ENCODE measurements around the gene CAMSAP1. TPM values are rescaled to one million over a fixed set of nuclear protein-coding genes. Genes with fewer than 3 reads are reported as not detected.

Gene CAMSAP1
- total RNA-seq, 1 experiment from 2014 or later: 22.6 TPM

DNA sequence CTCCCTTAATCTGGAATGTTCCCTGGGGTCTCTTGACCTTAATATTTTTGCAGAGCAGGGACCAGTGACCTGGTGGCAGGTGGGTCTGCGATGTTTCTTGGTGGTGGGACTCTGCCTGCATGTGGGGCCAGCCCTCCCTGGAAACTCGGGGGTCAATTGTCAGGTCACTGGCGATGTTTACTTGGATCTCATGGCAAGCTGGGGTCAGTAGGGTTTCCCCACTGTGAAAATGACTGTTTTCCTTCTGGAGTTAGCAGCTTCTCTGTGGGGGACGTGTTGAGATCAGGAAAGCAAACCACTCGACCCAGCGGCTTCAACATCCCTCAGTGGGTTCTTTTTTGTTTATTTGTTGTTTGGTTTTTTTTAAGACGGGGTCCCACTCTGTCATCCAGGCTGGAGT is 131.4 kb downstream of the CAMSAP1 start:
- no peak for DNase-seq (ENCODE audit: low read depth)
- in situ Hi-C loops (cut with HindIII; ENCODE audit: low pct_unique_long_range_greater_than_20kb, low sequenced_read_pairs): no loop called here

DNA sequence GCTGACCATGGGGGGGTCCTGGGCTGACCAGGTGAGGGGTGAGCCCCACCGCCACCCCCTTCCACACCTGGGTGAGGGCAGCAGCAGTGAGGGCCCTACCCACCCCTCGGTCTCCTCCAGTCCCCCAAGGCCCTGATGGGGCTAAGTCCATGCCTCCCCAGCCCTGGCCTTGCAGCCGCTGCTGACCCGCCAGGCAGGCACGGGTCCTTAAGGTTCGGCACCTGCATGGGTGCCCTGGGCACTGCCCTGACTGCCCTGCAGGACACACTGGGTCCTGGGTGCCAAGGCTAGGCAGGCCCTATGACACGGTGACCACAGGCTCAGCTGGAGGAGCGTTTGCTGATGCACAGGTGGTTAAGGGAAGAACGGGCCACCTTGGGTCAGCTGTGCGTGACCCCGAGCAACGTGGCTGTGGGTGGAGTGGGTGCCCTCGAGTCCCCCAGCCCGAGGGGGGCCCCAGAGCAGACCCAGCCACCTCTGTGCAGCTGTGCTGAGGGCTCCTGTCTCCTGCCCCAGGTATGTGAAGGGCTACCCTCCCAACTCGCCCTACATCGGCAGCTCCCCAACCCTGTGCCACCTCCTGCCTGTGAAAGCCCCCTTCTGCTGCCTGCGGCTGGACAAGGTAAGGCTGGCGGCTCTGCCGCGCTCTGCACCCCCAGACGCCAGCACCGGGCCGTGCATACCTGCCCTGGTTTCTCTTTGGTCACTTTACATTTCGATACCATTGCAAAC is 132.4 kb downstream of the CAMSAP1 start:
- no peak for DNase-seq (ENCODE audit: low read depth)
- in situ Hi-C loops (cut with HindIII; ENCODE audit: low pct_unique_long_range_greater_than_20kb, low sequenced_read_pairs): no loop called here

DNA sequence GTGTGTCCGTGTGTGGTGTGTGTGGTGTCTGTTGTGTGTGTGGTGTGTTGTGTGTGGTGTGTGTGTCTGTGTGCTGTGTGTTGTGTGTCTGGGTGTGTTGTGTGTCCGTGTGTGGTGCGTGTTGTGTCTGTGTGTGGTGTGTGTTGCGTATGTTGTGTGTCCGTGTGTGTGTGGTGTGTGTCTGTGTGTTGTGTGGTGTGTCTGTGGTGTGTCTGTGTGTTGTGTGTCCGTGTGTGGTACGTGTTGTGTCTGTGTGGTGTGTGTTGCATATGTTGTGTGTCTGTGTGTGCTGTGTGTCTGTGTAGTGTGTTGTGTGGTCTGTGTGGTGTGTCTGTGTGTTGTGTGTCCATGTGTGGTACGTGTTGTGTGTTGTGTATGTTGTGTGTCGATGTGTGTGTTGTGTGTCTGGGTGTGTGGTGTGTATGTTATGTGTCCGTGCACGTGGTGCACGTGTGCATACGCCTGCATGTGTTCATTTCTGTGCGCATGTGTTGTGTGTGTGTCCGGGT is 133.1 kb downstream of the CAMSAP1 start:
- in situ Hi-C loops (cut with HindIII; ENCODE audit: low pct_unique_long_range_greater_than_20kb, low sequenced_read_pairs): no loop called here
- no peak for DNase-seq (ENCODE audit: low read depth)

DNA sequence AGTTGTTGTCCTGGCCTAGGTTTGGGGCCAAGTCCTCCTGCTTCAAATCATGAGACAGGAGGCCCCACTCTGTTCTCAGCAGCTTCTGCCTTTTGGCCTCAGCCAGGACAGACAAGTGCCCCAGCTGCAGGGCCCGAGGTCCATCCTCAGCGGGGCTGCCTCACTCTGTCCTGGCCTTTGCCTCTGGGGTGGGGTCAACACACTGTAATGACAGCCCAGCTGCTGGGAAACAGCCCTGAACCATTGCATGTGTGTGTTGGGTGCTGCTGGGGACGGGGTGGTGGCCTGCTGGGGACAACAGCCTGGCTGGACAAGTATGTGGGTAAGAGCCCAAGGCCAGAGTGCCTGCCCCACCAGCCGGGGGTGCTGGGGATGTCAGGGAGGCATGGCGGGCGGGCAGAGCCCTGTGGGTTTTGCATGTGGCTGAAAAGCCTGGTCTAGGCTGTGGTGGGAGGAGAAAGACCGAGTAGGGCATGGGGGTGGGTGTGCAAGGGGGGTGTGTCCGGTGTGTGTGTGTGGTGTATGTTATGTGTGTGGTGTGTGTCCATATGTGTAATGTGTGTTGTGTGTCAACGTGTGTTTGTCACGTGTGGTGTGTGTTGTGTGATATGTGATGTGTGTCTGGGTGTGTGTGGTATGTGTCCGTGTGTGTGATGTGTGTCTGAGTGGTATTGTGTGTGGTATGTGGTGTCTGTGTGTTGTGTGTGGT is 133.7 kb downstream of the CAMSAP1 start:
- in situ Hi-C loops (cut with HindIII; ENCODE audit: low pct_unique_long_range_greater_than_20kb, low sequenced_read_pairs): no loop called here

DNA sequence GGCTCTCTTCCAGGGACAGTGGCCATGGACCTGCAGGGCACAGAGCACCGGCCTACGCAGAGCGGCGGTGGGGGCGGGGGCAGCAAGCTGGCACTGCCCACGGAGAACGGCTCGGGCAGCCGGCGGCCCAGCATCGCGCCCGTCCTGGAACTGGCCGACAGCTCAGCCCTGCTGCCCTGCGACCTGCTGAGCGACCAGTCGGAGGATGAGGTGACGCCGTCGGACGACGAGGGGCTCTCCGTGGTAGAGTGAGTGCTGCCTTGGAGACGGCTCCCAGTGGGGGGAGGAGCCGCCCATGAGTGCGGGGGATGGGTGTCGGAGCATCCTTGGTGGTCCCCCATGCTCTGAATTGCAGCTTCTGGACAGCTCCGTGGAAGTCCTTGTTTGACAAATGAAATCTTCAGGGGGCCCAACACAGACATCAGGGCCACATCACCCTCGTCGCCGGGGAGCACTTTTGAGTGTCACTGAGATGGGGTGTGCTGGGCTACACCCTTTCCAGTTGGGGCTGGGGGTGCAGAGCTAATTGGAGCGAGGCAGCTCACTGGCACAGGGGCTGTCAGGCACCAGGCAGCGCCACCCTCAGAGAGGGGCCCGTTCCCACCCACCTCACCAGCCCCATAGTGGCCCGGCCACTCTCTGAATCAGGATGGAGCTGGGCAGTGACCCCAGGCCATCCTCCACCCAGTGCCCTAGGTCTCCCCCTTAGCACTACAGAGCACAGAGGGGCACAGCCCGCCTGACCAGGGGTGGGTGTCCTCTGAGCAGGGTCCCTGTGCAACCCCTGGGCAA is 134.4 kb downstream of the CAMSAP1 start:
- DNase-seq (ENCODE audit: low read depth): no peak
- in situ Hi-C loops (cut with HindIII; ENCODE audit: low pct_unique_long_range_greater_than_20kb, low sequenced_read_pairs): no loop called here

More for the DNA sequence above, 133.7 kb downstream of the CAMSAP1 start:
- DNase-seq (ENCODE audit: low read depth): no peak

DNA sequence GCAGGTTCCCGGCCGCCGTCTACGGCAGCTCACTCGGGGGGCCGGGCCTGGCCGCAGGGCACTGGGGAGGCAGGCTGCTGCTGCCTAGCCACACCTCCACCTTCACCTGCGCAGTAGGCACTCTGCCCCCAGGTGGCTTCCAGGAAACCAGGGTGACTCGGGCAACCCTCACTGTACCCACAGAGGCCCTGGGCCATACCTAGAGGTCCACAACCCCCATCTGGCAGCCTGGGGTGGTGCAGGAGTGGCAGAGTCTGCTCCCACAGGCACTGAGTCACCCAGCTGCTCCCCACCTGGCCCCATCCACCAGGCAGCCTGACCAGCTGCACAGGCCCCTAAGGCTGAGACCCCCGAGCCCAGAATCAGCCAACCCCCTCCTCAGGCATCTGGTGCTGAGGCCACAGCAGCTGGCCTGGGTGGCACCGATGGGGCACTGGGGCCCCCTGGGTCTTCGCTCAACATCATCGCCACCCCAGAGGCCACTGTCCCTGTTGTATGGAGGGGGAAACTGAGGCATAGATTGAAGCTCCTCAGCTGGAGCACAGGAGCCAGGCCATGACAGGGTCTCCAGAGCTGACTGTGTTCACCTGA is 135.2 kb downstream of the CAMSAP1 start:
- in situ Hi-C loops (cut with HindIII; ENCODE audit: low pct_unique_long_range_greater_than_20kb, low sequenced_read_pairs): no loop called here
- DNase-seq (ENCODE audit: low read depth): no peak

DNA sequence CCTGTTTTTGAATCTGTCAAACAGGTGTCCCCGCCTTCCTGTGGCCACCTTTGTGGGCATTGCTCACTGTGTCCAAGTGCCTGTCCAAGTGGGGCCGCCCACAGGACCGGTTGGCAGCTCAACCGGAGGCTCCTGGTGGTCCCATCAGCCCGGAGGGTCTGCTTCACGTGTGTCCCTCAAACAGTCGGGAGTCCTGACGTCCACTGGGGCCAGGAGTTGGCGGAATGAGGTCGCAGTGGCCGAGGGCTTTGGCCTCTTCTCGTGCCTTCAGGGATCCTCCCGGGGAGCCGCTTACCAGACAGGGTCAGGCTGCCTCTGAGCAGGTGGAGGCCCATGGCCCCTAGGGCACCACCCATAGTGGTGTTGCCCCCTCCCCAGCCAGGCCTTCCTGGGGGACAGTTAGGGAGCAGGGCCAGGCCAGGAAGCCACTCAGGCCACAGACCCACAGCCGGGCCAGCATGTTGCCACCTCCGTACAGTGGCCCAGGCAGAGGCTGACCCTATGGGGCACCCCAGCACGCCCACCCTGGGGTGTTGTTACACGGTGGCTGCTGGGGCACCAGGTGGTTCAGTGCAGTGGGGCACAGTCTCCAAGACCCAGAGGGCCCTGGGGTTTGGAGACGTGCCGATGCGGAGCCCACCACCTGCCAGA is 135.8 kb downstream of the CAMSAP1 start:
- DNase-seq (ENCODE audit: low read depth): no peak
- in situ Hi-C loops (cut with HindIII; ENCODE audit: low pct_unique_long_range_greater_than_20kb, low sequenced_read_pairs): no loop called here

DNA sequence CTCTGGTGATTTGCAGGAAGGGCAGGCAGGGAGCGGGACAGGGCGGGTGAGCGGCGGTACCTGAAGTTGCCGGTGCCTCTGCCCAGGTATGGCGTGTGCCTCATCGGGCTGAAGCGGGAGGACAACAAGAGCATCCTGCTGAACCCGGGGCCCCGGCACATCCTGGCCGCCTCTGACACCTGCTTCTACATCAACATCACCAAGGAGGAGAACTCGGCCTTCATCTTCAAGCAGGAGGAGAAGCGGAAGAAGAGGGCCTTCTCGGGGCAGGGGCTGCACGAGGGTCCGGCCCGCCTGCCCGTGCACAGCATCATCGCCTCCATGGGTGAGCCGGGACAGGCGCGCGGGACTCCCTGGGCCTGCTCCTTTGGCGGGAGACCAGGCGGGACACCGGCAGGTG is 136.6 kb downstream of the CAMSAP1 start:
- in situ Hi-C loops (cut with HindIII; ENCODE audit: low pct_unique_long_range_greater_than_20kb, low sequenced_read_pairs): no loop called here

DNA sequence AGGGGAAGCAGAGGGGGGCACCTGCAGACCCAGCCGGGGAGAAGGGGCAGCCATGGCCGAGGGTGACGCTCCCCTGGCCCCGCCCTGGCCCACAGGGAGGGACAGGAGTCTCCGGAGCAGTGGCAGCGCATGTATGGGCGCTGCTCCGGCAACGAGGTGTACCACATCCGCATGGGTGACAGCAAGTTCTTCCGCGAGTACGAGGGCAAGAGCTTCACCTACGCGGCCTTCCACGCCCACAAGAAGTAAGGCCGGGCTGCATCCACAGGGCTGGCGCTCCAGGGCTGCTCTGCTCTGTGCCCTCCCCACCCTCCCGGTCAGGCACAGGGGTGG is 137.2 kb downstream of the CAMSAP1 start:
- in situ Hi-C loops (cut with HindIII; ENCODE audit: low pct_unique_long_range_greater_than_20kb, low sequenced_read_pairs): no loop called here
- no peak for DNase-seq (ENCODE audit: low read depth)

More for the DNA sequence above, 136.6 kb downstream of the CAMSAP1 start:
- no peak for DNase-seq (ENCODE audit: low read depth)

DNA sequence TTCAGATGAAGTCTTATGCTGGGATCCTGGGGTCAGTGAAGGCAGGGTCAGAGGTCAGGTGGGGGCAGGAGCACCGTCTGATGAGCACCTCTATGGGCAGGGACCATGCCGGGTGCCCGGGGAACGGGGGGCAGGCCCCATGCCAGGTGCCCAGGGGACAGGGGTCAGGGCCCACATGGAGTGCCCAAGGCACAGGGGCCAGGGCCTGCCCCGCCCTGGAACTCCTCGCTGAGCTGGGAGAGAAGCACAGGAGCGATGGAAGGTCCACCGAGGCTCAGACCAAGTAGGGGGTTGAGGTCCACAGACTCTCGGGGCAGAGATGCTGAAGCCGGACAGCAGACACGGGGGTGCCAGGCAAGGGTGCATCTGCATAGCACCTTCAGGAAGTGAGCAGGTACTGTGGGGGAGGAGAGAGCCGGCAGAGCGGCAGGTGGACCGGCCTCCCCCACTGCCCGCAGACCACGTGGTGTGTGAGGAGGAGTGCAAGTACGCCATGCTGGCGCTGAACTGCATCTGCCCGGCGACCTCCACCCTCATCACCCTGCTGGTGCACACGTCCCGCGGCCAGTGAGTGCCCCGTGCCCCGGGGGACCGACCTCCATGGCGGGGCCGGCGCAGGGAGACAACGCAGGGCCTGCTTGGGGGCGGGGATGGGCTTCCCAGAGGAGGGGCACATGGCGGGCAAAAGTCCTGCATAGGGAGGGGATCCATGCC is 137.7 kb downstream of the CAMSAP1 start:
- in situ Hi-C loops (cut with HindIII; ENCODE audit: low pct_unique_long_range_greater_than_20kb, low sequenced_read_pairs): no loop called here
- DNase-seq (ENCODE audit: low read depth): no peak

DNA sequence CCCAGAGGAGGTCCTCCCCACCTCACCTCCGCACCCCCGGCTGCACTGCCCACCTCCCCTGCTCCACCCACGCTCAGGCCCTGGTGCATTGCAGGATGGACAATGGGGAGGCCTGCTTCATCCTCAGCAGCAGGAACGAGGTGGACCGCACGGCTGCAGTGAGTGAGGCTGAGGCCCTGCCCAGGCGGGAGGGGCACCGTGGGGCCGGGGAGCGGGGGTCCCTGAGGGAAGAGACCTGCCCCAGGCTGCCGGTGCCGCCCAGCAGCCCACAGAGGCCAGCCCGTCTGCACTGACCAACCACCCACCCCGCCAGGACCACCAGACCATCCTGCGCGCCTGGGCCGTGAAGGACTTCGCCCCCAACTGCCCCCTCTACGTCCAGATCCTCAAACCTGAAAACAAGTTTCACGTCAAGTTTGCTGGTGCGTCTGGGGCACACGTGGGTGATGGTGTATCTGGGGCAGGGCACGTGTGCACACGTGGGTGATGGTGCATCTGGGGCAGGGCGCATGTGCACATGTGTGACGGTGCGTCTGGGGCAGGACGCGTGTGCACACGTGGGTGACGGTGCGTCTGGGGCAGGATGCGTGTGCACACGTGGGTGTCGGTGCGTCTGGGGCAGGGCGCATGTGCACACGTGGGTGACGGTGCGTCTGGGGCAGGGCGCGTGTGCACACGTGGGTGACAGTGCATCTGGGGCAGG is 138.7 kb downstream of the CAMSAP1 start:
- in situ Hi-C loops (cut with HindIII; ENCODE audit: low pct_unique_long_range_greater_than_20kb, low sequenced_read_pairs): no loop called here
- no peak for DNase-seq (ENCODE audit: low read depth)

DNA sequence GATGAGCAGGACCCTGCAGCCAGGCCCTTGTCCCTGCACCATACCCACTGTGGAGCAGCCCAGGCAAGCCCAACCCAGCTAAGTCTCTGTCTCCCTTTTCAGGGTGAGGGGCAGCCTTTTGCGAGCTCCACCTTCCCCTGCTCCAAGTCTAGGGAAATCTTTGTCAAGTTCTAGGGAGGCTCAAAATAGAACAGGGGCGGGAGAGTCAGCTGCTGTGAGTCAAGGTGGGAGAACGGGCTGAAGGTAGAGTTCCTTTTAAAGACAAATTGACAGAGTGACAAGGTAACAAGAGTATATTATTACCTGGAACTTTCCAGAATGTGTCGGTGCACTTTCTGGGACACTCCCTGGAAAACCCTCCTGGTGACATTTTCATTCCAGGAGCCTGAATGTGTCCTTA is 140.6 kb downstream of the CAMSAP1 start:
- in situ Hi-C loops (cut with HindIII; ENCODE audit: low pct_unique_long_range_greater_than_20kb, low sequenced_read_pairs): no loop called here
- no peak for DNase-seq (ENCODE audit: low read depth)

DNA sequence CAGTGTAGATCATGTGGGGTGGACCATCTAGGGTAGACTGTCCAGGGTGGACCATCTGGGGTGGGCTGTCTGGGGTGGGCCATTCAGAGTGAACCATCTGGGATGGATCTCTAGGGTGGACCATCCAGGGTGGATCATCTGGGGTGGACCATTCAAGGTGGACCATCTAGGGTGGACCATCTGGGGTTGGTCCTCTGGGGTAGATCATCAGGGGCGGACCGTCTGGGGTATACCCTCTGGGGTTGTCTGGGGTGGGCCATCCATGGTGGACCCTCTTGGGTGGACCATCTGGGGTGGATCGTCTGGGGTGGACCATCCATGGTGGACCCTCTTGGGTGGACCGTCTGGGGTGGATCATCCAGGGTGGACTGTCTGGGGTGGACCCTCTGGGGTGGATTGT is 141.1 kb downstream of the CAMSAP1 start:
- DNase-seq (ENCODE audit: low read depth): no peak
- in situ Hi-C loops (cut with HindIII; ENCODE audit: low pct_unique_long_range_greater_than_20kb, low sequenced_read_pairs): no loop called here

DNA sequence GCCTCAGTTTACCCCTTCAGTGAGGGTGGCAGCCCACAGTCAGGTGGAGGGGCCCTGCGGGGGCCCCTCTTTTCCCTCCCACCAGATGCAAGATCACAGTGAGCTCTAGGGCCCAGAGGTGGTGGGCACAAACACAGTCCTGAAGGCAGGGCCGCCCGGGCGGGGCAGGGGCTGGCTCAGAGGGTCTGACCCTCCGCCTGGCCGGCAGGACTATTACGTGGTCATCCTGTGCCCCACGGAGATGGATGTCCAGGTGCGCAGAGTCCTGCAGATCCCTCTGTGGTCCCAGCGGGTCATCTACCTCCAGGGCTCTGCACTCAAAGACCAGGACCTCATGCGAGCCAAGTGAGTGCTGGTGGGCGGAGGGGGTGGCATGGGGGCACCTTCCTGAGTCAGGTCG is 141.9 kb downstream of the CAMSAP1 start:
- DNase-seq (ENCODE audit: low read depth): no peak
- in situ Hi-C loops (cut with HindIII; ENCODE audit: low pct_unique_long_range_greater_than_20kb, low sequenced_read_pairs): no loop called here

DNA sequence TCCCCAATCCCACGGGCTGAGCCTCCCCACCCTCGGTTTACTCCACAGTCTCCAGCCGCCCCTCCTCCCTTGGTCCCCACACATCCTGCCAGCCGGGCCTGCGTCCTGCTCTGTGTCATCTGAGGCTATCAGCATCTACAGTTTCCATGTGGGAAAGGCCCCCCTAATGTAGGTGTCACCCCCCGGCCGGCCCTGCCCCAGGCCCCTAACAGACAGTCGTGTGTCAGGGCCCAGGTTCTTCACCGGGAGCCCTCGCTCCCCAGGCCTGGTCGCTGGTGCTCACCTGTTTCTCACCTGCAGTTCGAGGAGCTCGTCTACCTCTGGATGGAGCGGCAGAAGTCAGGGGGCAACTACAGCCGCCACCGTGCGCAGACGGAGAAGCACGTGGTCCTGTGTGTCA is 142.6 kb downstream of the CAMSAP1 start:
- in situ Hi-C loops (cut with HindIII; ENCODE audit: low pct_unique_long_range_greater_than_20kb, low sequenced_read_pairs): no loop called here
- no peak for DNase-seq (ENCODE audit: low read depth)

DNA sequence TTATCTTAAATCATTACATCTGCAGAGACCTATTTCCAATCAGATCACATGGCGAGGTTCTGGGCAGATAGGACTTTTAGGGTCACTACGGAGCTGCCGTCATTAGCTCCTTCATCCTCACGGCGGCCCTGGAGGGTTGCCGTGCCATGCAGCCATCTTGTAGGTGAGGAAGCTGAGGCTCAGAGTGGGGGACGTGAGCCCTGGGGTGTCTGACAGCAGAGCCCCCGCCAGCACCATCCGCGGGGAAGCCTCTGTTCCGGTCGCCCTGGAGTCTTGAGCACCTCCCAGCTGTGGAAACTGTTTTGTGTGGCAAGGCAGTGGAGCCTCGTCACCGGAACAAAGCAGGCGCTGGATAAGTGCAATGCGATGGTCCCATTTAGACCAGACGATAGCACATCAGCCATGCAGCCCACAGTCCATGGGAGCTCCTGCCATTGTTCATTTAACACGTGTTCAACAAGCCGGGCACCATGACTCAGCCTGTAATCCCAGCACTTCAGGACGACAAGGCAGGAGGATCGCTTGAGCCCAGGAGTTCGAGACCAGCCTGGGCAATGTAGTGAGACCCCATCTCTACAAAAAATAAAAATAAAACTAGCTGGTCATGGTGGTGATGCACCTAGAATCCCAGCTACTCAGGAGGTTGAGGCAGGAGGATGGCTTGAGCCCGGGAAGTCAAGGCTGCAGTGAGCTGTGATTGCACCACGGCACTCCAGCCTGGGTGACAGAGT is 143.5 kb downstream of the CAMSAP1 start:
- DNase-seq (ENCODE audit: low read depth): no peak
- in situ Hi-C loops (cut with HindIII; ENCODE audit: low pct_unique_long_range_greater_than_20kb, low sequenced_read_pairs): no loop called here

DNA sequence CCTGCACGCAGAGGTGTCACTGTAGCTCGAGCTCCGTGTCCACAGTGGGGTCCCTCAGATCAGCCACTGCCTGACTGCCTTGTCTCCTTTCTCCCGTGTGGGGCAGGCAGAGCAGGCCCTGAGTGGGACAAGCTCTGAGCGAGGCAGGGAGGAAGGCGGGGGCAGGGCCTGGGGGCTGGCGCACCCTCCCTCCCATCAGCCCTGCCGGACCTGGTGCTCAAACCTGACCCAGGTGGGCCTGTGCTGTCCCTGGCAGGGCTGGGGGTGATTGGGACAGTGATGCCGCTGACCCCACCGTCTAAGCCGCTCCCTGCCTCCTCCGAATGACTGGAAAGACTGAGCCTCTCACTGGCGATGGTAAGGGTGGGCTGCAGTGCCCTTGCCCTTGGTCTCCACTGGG is 144.4 kb downstream of the CAMSAP1 start:
- in situ Hi-C loops (cut with HindIII; ENCODE audit: low pct_unique_long_range_greater_than_20kb, low sequenced_read_pairs): no loop called here
- DNase-seq (ENCODE audit: low read depth): no peak
